Measurements from ENCODE around the gene ZNF415.
"Not testable (repeated sequence)": the region's sequence is repeated elsewhere in the genome, so short reads cannot be mapped to it uniquely, and the experiment has no call there.

ZNF415 gene

GRCh38 chr19:53102206-53102755, 30.4 kb downstream of the ZNF415 start:
- peak; percentile 92 for DNase-seq

GRCh38 chr19:53101518-53101917, 31.2 kb downstream of the ZNF415 start:
- no peak for DNase-seq

GRCh38 chr19:53098570-53098969, 34.1 kb downstream of the ZNF415 start:
- DNase-seq, result not testable (repeated sequence)

- not testable (repeated sequence) for DNase-seq
Observed at GRCh38 chr19:53096982-53097690, 35.6 kb downstream of the ZNF415 start.

- DNase-seq, result not testable (repeated sequence)
Observed at GRCh38 chr19:53096579-53096978, 36.1 kb downstream of the ZNF415 start.

GRCh38 chr19:53094754-53095575, 37.7 kb downstream of the ZNF415 start:
- no peak for DNase-seq

- DNase-seq, result no peak
Observed at GRCh38 chr19:53092723-53093122, 40.0 kb downstream of the ZNF415 start.

GRCh38 chr19:53091413-53092254, 41.1 kb downstream of the ZNF415 start:
- peak; percentile 4 for DNase-seq

- DNase-seq, result no peak
Observed at GRCh38 chr19:53088091-53088490, 44.6 kb downstream of the ZNF415 start.

GRCh38 chr19:53086949-53087348, 45.8 kb downstream of the ZNF415 start:
- DNase-seq, result no peak

GRCh38 chr19:53085496-53085895, 47.2 kb downstream of the ZNF415 start:
- no peak for DNase-seq

- no peak for DNase-seq
Observed at GRCh38 chr19:53082929-53083328, 49.8 kb downstream of the ZNF415 start.

GRCh38 chr19:53079313-53079924, 53.3 kb downstream of the ZNF415 start:
- no peak for DNase-seq

- no peak for DNase-seq
Observed at GRCh38 chr19:53078668-53079067, 54.0 kb downstream of the ZNF415 start.

- DNase-seq, result peak; percentile 12
Observed at GRCh38 chr19:53076984-53077383, 55.7 kb downstream of the ZNF415 start.

GRCh38 chr19:53068834-53069233, 63.9 kb downstream of the ZNF415 start:
- DNase-seq, result no peak

GRCh38 chr19:53068199-53068598, 64.5 kb downstream of the ZNF415 start:
- DNase-seq, result no peak

- peak; percentile 75 for DNase-seq
Observed at GRCh38 chr19:53057904-53058580, 74.7 kb downstream of the ZNF415 start.
